HG02610 (cell line): ENCODE data around the gene OR4C16.

ENCODE experiments used
- ATAC-seq: cut with Tn5 transposase; IDR thresholded peaks from one replicate; pipeline ENCODE4 v1.9.1; 2021; ENCODE audit warnings: mild to moderate bottlenecking, moderate library complexity; ENCODE audit not compliant: unreplicated experiment

The OR4C16 gene

GRCh38 chr11:55571828-55572227 is at the start of gene OR4C16:
TSS of gene OR4C16 (plus strand) at chr11:55572128. CDS start at chr11:55572128, 0 bp downstream.
- no peak for ATAC-seq

- no peak for ATAC-seq
These were observed 17.8 kb upstream of the OR4C16 start, which contains the start of gene OR4C15 for GRCh38 chr11:55554169-55554568. TSS of gene OR4C15 (plus strand) at chr11:55554469. CDS start at chr11:55554469, 0 bp downstream.

- ATAC-seq = no peak
These were observed 620 bp downstream of the OR4C16 start for GRCh38 chr11:55572548-55572947.

GRCh38 chr11:55607545-55607944 is 35.6 kb downstream of the OR4C16 start, which contains the start of gene OR4C11:
TSS of gene OR4C11 (minus strand) at chr11:55607645. CDS start at chr11:55604373, 3,272 bp downstream.
- ATAC-seq = no peak
